Stimulated activated CD4-positive, alpha-beta T cell treated with anti-CD3 and anti-CD28 coated beads, TNF-alpha, amount 100 ng/mL, for 4 hours (primary cell): Measurements from ENCODE around the gene ZBTB11.
"Not testable (repeated sequence)": the region's sequence is repeated elsewhere in the genome, so short reads cannot be mapped to it uniquely, and the experiment has no call there.

ENCODE experiments used
- DNase-seq, 3 experiments: peaks; one replicate each; pipeline ENCODE4 v3.0.0-alpha.2; 2020; ENCODE audit warnings: low read depth in 3 of 3

The ZBTB11 gene

DNA sequence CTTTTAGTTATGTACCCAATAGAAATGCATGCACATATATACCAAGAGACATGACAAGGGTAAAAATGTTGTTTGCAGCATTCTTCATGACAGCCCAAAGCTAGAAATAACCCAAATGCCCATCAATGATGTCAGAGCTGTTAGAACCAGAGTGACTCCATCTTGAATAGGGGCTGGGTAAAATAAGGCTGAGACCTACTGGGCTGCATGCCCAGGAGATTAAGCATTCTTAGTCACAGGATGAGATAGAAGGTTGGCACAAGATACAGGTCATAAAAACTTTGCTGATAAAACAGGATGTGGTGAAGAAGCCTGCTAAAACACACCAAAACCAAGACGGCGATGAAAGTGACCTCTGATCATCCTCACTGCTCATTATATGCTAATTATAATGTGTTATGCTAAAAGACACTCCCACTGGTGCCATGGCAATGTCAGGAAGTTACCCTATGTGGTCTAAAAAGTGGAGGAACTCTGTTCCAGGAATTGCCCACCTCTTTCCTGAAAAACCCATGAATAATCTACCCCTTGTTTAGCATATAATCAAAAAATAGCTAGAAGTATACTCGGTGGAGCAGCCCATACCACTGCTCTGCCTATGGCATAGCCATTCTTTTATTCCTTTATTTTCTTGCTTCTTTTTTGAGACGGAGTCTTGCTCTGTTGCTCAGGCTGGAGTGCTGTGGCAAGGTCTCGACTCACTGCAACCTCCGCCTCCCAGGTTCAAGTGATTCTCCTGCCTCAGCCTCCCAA is 32.9 kb downstream of the ZBTB11 start:
- peak in 1 of 3 experiments; percentile 5 for DNase-seq

DNA sequence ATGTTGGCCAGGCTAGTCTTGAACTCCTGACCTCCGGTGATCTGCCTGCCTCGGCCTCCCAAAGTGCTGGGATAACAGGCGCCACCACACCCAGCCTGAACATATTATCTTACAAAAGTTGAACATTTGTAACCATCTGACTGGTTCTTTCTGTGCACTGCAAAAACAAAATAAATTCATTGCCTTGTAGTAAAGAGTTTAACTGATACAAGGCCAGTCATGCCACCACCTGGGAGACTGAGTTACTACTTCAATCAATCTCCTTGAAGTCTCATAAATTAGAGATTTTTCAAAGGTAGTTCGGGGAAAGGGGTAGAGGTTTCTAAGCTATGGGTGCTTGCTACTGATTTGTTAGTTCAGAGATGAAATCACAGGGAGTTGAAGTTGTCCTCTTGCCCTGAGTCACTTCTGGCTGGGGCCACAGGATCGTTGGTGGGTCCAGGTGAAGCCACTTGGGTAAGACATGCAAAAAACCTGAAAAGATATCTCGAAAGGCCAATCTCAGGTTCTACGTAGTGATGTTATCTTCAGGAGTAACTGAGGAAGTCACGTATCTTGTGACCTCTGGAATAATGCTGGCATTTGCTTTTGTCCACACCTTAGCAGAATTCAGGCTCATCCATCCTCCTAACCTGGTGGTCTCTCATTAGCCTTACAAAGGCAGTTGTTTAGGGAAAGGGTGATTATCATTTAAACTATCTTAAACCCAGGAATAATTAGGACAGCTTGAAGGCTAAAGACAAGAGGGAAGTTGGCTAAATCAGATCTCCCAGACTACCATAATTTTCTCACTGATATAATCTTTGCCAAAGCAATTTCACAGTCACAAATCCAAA is 33.7 kb downstream of the ZBTB11 start:
- DNase-seq: no peak

DNA sequence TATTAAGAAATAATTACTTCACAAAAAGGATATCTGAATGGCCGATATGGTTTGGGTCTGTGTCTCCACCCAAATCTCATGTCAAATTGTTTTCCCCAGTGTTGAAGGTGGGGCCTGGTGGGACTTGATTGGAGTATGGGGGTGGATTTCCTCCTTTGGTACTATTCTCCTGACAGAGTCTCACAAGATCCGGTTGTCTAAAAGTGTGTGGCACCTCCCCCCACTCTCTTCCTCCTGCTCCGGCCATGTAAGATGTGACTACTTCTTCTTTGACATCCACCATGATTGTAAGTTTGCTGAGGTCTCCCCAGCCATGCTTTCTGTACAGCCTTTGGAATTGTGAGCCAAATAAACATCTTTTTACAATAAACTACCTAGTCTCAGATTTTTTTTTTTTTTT is 34.5 kb downstream of the ZBTB11 start:
- no peak for DNase-seq

DNA sequence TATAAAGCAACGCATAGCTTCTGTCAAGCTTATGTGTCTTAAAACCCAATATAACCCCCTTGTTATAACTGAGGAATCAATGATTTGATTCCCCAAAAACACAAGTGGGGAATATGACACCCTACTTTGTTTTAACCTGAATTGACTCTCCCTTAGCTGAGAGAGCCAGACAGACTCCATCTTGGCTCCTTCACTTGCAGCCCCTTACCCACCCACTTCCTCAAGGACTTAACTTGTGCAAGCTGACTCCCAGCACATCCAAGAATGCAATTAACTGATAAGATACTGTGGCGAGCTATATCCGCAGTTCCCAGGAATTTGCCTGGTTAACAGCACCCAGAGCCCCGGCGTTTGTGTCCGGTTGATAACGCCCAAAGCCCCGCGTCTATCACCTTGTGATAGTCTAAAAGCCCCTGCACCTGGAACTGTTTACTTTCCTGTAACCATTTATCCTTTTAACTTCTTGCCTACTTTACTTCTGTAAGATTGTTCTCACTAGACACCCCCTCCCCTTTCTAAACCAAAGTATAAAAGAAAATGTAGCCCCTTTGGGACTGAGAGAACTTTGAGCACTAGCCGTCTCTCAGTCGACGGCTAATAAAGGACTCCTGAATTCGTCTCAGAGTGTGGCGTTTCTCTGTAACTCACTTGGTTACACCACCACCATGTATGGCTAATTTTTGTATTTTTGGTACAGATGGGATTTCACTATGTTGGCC is 35.4 kb downstream of the ZBTB11 start:
- DNase-seq: not testable (repeated sequence)

DNA sequence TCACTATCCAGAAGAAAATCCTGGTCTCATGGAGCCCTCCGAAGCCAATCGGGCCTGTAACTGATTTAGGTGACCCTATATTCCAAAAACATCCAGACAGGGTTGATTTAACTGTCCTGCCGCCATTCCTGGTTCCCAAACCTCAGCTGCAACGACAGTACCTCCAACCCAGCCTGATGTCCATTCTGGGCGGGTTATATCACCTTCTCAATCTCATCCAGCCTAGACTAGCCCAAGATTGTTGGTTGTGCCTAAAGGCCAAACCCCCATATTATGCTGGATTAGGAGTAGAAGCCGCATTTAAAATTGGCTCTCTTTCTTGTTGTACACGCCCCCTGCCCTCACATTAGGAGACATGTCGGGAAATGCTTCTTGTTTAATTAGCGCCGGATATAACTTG is 36.7 kb downstream of the ZBTB11 start:
- no peak for DNase-seq

DNA sequence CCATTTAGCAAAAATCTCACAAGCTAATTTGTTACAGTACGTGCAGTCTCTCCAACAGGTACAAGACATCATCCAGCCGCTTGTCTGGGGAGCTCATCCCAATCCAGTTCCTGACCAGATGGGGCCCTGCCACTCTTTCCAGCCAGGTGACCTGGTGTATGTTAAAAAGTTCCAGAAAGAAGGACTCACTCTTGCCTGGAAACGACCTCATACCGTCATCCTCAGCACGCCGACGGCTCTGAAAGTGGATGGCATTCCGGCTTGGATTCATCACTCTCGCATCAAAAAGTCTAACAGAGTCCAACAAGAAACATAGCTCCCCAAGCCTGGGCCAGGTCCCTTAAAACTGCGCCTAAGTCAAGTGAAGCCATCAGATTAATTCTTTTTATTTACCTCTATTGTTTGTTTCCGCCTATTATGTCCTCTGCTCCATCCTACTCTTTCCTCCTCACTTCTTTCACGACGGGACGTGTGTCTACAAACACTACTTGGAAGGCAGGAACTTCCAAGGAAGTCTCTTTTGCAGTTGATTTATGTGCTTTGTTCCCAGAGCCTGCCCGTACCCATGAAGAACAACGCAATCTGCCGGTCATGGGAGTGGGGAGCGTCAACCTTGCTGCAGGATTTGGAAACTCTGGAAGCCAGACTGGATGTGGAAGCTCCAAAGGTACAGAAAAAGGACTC is 37.5 kb downstream of the ZBTB11 start:
- DNase-seq: no peak

DNA sequence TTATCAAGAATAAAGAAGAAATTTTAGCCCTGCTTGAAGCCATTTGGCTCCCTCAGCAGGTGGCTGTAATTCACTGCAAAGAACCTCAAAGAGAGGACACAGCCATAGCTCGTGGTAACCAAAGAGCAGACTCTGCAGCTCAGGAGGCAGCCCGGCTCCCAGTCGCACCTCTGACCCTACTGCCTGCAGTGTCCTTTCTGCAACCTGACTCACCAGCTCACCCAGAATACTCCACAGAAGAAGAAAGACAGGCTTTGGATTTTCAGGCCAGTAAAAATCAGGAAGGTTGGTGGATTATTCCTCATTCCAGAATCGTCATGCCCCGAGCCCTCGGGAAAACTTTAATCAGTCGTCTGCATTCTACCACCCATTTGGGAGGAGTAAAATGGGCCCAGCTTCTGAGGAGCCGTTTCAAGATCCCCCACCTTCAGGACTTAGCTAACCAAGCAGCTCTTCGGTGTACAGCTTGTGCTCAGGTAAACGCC is 38.6 kb downstream of the ZBTB11 start:
- no peak for DNase-seq

DNA sequence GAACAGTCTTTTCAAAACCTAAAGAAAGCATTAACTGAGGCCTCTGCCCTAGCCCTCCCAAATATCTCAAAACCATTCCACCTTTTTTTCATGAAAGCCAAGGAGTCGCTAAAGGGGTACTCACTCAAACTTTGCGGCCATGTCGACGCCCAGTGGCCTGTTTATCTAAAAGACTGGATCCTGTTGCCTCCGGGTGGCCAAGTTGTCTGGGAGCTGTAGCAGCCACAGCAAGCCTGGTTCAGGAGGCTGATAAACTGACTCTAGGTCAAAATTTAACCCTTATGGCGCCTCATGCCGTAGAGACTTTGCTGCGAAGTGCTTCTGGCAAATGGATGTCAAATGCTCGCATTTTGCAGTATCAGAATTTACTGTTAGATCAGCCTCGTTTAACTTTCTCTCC is 39.5 kb downstream of the ZBTB11 start:
- DNase-seq: no peak

DNA sequence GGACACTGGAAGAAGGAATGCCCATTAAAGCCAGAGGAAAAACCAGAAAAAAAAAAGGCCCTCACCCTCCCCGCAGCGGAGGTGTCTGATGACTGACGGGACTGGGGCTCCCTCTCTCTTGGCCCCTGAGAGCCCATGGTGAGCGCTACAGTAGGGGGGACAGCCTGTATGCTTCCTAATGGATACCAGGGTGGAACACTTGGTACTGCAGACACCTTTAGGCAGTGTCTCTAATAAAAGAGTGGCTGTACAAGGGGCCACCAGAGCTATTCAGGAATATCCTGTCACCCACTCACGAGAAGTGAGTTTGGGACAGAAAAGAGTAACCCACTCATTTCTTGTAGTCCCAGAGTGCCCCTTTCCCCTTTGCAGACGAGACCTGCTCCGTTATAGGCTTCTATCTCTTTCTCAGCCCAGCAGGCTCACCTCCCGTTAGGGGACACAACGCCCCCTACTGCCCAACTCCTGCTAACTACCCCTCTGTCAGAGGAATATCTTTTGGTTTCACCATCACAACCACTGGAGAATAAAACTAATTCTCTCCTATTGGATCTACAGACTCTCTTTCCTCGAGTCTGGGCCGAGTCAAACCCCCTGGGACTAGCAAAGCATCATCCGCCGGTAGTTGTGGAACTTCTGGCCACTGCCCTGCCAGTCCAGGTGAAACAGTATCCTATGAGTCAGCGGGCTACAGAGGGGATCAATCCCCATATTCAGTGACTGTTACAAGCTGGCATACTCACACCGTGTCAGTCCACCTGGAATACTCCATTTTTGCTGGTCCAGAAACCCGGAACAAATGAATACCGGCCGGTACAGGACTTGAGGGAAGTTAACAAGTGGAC is 40.8 kb downstream of the ZBTB11 start:
- peak; percentile 24 to 46 (median 28) for DNase-seq

DNA sequence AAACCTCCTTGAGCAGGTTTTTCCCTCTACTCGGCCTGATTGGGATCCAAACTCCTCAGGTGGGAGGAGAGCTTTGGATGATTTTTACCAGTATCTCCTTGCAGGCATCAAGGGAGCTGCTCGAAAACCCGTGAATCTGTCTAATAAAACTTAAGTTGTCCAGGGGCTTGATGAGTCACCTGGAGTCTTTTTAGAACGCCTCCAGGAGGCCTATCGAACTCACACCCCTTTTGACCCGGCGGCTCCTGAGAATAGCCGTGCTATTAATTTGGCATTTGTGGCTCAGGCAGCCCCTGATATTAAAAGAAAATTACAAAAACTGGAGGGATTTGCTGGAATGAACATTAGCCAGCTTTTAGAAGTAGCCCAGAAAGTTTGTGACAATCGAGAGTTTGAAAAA is 41.6 kb downstream of the ZBTB11 start:
- no peak for DNase-seq

DNA sequence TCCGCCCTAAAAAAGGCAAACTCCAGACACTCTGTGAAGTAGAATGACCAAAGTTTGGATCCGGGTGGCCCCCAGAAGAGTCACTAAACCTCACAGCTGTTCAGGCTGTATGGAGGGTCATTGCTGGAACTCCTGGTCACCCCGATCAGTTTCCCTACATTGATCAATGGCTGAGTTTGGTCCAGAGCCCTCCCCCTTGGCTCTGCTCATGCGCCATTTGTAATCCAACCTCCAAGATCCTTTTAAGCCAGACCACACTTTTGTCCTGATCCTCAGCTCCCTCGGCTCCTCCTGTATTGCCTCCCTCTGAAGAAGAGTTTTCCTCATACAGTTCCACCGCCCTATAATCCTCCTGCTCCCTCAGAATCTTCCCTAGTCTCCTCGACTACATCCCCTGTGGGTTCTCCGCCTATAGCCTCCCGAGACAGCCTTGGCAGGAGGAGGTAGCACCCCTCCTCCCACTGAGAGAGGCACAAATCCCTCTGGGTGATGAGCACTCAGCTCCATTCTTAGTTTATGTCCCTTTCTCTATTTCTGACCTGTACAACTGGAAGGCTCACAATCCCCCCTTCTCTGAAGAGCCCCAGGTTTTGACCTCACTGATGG is 42.2 kb downstream of the ZBTB11 start:
- DNase-seq: no peak

DNA sequence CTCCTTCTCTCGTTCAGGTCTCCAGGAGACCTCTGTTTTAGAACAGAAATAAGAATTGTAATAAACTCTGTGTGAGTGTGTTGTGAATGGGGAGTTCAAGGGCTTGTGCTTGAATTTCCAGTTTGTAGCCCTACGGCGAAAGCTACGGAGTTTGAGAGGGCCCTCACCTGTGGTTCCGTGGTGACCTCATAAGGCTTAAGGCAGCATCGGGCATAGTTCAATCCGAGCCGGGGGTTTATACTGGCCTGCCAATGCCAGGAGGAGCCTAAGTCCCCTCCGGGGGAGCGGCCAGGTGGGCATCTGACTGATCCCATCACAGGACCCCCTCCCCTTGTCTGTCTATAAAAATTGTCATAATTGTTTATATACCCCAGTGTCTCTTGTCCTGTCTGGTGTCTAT is 43.7 kb downstream of the ZBTB11 start:
- DNase-seq: no peak

DNA sequence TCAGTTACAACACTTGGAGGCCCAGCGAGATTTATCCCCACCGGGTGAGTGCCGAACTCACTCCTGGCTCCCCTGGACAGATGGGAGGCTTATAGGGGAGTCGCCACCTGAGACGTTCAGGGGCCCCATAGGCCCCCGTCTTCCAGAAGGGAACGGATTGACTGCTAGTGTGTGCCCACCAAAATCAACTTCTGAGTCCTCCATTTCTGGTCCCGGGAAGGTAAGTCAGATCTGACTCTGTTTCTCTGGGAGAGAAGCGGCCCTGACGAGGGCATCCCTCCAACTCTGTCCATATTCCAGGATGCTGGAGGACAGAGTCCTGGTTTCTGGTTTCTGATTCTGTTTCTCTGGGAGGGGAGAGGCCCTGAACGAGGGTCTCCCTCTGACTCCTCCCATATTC is 44.3 kb downstream of the ZBTB11 start:
- DNase-seq: no peak

DNA sequence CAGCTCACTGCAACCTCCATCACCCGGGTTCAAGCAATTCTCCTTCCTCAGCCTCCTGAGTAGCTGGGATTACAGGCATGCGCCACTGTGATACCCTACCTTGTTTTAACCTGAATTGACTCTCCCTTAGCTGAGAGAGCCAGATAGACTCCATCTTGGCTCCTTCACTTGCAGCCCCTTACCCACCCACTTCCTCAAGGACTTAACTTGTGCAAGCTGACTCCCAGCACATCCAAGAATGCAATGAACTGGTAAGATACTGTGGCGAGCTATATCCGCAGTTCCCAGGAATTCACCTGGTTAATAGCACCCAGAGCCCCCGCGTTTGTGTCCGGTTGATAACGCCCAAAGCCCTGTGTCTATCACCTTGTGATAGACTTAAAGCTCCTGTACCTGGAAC is 45.0 kb downstream of the ZBTB11 start:
- not testable (repeated sequence) for DNase-seq

DNA sequence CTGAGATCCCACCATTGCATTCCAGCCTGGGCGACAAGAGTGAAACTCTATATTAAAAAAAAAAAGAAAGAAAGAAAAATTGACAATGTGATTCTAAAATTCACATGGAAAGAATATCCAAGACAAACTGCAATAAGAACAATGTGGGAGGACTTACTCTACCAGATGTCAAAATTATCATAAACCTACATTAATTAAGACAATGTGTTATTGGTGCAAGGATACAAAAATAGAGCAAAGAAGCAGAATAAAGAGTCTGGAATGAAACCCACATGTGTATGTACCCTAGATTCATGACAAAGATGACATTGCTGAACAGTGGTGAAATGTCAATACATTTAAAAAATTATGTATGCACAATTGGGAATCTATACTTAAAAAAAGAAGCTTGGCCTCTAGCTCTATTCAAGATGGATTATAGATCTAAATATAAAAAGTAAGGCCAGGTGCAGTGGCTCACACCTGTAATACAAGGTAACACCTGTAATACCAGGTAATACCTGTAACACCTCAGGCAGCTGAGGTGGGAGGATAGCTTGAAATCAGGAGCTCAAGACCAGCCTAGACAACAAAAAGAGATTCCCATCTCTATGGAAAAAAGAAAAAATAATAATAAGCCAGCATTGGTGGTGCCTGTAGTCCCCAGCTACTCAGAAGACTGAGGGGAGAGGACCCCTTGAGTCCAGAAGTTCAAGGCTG is 45.7 kb downstream of the ZBTB11 start:
- DNase-seq: no peak

DNA sequence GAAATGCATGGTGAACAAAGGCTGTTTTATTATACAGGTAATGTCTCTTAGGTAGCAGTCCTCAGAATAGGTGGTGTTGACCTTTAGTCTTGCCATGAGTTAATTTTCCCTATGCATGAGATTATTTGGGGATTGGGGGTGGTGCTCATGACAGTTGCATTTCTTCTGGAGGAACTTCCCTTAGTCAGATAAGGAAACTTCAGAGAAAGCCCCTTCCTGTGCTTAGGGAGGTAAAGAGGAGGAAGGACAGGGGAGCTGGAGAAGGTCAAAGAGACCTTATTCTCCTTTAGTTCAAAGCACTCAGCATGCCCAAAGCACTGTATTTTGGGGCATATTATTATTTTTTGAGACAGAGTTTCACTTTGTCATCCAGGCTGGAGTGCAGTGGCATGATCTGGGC is 47.7 kb downstream of the ZBTB11 start:
- DNase-seq: no peak

DNA sequence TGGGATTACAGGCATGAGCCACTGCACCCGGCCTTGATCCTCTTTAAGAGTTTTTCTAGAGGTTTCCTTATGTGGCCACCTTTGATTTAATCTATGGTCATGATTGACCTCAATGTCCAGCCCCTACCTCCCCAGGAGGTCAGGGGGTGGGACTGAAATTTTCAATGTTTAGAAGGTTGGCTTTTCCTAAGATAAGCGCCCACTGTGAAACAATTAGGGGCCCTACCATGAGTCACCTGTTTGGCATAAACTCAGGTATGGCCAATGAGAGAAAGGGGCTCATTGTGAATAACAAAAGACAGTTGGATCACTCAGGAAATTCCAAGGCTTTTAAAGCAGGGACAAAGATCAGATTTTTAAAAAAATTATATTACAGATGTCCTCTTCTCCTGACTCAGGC is 51.1 kb downstream of the ZBTB11 start:
- no peak for DNase-seq

DNA sequence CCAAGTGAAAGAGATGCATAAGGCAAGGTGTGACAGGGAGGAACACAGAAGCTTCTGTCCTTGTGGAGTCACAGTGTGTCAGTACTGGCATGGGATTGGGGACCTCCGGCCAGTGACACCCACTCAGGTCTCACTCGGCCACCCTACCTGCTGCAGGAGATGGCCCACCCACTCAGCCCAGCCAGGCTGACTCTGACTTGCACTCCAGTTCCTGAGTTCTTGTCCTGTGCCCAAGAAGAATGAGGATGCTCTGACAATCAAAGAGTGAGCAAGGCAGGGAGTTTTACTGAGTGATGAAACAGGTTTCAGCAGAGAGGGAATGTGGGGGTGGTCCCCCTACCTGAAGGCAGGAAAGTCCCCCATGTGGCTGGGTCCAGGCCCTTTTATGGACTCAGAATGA is 52.1 kb downstream of the ZBTB11 start:
- DNase-seq: no peak

DNA sequence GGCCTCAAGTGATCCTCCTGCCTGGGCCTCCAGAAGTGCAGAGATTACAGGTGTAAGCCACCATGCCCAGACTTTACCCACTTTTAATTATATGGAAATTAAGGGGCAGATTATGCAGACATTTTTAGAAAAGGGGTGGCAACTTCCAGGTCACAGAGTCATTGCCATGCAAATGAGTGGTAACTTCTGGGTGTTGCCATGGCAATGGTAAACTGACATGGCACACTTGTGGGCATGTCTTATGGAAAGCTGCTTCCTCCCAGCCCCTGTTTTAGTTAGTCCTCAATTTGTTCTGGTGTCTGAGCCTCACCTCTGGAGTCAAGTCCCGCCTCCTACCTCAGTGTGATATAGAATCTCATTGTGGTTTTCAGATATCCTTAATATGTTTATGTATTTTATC is 53.3 kb downstream of the ZBTB11 start:
- no peak for DNase-seq

DNA sequence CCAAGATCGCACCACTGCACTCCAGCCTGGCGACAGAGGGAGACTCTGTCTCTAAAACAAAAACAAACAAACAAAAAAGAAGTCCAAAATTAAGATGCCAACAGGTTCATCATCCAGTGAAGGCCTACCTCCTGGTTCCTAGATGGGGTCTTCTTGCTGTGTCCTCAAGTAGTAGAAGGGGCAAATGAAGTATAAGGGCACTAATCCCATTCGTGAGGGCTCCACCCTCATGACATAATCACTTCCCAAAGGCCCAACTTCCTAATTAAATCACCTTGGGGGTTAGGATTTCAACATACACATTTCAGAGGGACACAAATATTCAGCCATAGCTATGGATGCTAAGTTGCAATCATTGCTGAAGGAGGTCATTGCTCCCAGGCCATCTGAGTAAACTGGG is 57.2 kb downstream of the ZBTB11 start:
- no peak for DNase-seq
